UCSD-AML1 (cell line): ENCODE data around the gene TBX3.

Experiments
- DNase-seq: peaks from one replicate; lab custom pipeline; 2025; ENCODE audit not compliant: unreplicated experiment; lab: John Stamatoyannopoulos, UW

TBX3 gene

DNA sequence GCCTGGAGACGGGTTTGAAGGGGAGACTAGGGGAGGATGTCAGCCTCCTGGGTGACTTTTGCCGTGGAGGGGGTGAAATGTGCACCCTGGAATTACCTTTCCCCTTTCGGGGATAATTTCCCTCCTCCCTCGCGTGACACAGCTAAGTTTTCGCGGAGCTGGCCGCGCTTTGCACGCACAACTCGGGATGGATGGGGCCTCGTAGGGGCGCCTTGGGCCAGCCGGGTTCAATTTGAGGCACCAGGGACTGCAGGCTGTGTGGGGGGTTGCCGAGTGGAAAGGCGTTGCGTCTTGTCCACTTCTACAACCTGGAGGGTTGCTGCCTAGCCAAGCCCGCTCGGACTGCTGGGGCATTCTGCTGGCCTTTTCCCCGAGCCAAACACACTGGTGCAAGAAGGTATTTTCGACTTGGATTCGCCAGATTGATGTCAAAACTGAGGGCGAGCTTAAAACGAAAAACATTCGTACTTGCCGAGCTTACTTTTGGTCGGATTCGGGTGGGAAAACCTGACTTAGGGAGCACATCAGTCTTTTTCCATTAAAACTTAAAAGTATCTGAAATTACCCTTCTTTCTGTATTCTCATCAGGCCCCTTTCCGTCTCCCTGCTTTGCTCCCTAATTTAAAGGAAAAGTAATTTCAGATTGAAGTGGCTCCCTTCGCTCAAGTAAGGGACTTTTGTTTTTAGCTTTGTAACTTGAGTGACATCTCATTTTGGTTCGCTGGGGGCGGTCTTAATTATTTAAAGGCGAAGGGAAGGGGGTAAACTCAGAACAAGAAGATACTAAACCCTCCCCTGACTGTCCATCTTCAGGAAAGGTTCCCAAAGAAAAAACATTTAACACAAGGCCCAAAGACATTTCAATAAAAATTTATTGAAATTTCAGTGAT is 14.3 kb downstream of the TBX3 start:
- no peak for DNase-seq

DNA sequence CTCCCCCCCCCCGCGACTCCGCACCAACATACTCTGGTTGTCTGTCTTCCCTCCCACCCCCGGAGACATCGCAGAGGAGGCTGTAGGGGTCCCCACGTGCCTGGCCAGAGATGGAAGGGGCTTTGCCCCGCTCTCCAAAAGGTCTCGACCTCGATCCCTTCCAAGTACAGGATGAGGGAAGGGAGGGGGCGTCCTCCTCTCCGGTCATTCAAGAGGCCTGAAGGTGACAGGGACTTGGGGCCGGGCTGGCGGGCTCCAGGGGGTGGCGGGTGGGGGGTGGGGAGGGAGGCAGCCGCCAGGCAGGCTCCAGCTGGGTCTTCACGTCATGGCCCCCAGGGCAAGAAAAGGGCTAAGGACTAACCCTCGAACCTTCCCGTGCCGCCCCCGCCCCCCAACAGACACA is 15.1 kb downstream of the TBX3 start:
- no peak for DNase-seq

GRCh38 chr12:114668151-114668885 is 15.7 kb downstream of the TBX3 start:
- DNase-seq, result no peak

DNA sequence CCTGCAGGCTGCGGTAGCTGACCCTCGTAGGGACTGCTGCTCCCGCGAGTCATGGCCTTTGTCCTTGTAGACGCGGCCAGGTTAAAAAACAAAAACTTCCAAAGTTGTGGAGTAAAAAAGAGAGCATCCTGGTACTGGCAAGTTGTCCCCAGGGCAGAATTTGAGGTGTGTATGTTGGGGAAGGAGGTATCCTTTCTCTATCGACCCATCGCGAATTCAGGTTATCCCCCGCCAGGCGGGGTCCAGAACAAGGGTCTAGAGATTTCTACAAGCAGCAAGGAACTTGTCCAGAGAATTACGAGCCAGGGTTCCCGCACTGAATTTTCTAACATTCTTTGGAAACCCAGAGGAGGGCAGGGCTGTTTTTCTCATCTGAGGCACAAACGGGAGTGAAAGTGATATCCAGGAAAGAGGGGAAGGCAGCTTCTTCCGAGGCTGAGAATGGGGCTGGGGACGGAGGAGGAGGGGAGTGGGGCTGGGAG is 16.3 kb downstream of the TBX3 start:
- no peak for DNase-seq

DNA sequence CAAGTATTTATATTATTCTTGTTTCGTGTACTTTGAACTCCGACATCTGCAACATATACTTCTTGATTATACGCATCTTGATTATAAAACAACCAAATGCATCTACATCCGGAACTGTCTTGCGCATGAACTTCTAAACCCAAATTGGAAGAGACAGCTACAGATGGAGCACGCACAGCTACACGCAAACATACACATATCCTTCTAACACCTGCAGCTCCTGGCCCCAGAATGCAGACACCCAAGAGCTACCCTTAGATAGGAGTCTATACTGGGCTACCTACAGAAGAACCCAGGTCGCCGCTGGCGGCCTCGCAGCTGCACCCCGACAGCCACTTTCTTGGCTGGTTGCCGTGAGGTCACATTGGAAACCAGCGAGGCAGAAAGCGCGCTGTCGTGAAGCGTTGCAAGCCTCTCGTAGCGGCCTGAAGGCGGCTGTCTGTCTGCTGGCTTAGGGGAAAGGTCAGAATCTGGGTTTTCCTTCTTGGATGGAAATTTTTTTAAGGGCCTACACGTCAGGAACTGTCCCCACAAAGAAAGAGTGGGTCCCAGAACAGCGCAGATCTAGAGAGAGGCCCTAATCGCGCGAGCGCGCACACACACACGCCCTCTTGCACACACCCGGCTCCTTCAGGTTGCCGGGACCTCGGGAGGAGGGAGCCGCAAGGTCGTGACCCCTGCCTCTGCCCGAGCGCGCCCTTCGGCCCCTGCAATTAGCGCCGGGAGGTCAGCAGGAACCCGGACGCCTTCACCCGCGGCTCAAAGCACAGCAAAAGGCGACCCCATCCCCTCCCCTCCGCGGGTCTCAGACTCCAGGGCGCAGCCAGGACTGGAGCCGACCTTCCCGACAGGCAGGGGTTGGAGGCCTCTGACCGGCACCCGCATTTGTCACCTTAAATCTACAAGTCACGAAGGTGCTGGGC is 17.0 kb downstream of the TBX3 start:
- DNase-seq, result no peak

GRCh38 chr12:114665411-114666260 is 18.3 kb downstream of the TBX3 start:
- no peak for DNase-seq

DNA sequence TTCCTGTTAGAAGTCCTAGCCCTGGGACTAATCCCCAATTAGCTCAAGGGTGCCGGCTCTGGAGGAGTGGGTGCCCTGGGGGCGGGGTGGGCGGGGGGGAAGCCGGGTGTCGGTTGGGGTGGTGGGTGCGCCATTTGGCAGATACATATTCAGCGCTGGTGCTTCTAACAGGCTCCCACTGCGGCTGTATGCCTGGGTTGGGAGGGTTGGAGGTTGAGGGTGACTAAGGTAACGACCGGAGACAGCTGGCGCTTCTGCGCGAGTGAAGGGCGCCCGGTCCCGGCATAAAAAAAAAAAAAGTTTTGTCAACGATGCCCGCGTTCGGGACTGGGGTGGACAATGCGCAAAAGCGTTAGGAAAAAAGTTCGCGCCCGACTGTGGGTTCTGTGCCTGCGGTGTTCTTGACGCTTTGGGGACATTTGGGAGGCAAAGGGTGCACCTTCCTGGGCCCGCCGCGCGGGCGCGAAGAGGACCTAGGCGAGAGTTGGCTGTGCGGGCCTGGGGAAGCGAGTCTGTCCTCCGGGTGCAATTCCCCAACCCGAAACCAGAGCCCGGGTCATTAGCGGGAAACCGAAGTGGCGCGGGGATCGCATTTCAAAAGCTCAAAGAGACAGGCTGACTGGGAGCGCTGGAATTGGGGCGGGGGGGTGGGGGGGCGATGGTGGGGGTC is 19.2 kb downstream of the TBX3 start:
- no peak for DNase-seq

GRCh38 chr12:114662512-114663177 is 21.3 kb downstream of the TBX3 start:
- DNase-seq, result peak; percentile 43

DNA sequence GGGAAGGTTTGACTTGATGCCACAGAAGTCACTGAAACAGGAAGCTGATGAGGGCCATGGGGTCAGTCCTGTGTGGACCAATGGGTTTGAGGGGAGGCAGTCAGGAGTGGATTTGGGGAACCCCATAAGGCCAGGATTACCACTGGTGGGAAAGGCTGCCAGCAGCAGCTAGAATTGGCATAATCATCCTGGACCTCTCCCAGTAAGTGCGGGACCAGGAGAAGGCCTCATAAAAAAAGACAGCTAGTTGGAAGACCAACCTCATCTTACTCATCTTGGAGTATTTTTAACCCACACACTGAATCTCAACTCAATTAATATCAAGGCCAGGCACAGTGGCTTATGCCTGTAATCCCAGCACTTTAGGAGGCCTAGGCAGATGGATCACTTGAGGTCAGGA is 22.7 kb downstream of the TBX3 start:
- no peak for DNase-seq

DNA sequence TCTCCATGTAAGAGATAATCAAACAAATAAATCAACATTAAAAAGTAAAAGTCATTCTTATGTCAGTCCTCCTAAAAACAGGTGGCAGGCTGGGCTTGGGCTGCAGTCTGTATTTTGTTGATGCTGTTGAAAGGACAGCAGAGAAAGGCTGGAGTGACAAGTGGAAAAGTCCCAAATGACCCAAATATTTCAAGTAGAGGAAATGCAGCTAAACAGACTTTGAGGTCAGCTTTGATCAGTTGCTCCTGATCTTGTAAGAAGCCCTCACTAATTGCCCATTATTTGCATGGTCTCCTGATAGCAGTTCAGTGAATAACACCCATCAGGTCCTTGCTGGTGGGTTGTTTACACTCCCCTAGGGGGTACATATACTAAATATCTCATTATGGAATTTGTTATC is 24.9 kb downstream of the TBX3 start:
- no peak for DNase-seq

DNA sequence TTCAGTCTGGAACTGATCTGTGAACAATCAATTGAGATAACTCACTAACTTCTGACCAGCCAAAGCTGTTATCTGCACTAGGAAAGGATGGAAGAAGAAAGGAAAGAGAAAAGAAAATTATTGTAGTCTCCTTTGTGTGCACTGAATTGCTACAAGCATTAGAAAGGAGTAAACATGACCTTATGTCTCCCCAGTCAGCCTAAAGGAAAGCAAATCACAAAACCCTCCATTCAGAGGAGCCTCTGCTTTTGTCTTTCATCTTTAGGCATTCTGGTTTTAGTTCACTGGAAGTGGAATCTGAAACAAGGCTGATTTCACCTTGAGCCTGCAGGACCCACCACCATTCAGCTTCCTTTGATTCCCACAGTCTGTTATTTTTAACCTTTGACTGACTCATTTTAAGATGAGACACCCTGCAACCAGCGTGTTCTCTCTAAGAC is 26.0 kb downstream of the TBX3 start:
- no peak for DNase-seq

GRCh38 chr12:114657597-114657920 is 26.4 kb downstream of the TBX3 start:
- no peak for DNase-seq

- DNase-seq, result no peak
Observed at GRCh38 chr12:114656906-114657596, 26.9 kb downstream of the TBX3 start.

DNA sequence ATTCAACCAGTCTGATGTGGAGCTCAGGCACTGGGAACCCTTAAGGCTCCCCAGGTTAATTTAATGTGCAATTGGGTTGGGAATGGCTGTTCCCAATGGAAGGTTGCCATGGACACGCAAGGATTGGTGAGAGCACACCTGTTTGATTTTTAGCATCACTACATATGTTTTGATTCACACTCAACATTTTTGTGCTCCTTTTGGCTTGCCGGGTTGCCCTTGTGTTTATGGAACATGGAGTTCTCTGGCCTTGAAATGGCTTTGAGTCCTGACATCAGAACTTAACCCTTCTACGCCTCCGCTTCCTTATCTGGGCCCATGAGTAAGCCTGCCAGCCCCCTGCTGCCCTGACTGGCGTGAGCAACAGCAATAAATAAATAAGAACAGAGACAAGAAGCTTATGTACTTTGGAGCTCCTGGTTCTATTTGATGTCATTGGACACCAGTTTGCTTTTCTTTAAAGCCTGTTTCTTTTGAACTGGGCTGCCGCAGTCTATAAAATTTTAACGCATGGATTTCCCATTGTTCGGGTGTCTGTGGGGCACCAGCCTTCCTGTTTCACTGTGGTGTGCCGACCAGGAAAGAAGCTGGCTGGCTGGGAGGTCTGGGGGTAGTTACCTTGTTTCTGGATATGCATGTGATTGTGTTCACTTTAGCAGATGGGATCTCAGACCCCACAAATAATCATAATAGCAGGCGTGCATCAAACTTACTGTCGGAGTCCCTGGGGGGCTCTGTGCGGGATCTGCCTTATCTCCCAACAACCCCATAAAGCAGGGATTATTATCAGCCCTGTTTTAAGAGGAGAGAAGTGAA is 27.8 kb downstream of the TBX3 start:
- no peak for DNase-seq

- DNase-seq, result no peak
Observed at GRCh38 chr12:114649585-114649984, 34.4 kb downstream of the TBX3 start.

DNA sequence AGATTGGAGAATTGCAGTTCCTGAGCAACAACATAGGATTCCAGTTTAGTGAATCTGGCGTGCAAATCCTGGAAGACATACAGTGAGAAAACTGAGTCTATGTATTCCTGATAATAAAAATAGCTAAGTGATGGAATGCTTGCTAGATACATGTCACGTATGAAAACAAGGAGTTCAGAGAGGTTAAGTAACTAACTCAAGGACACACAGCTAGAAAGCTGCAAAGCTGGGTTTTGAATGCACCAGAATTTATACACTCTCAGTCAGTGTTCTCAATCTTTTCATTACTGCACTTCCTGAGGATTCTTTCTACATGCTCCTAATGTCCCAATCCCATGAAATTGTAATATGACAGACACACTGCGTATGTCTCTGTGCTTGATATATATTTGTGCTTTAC is 35.3 kb downstream of the TBX3 start:
- no peak for DNase-seq

GRCh38 chr12:114638790-114639435 is 45.1 kb downstream of the TBX3 start:
- DNase-seq, result no peak
